GM18505 (cell line): ENCODE data around the gene SERPINB7.

ENCODE experiments used
- ATAC-seq: cut with Tn5 transposase; IDR thresholded peaks from one replicate; pipeline ENCODE4 v1.9.1; 2021; ENCODE audit not compliant: unreplicated experiment
- POLR2A ChIP-seq: IDR thresholded peaks from 4 replicates; pipeline ENCODE4 v1.6.1; 2011; ENCODE audit warnings: borderline replicate concordance; ENCODE audit not compliant: insufficient read depth, insufficient read length; ENCODE audit errors: extremely low read depth

The SERPINB7 gene

GRCh38 chr18:63765837-63766236, 9.4 kb upstream of the SERPINB7 start:
- TF ChIP-seq POLR2A, result no peak
- ATAC-seq, result no peak

GRCh38 chr18:63773551-63773950, 1.7 kb upstream of the SERPINB7 start:
- ATAC-seq, result no peak
- TF ChIP-seq POLR2A, result no peak

GRCh38 chr18:63774511-63774910, 707 bp upstream of the SERPINB7 start:
- no peak for ATAC-seq
- no peak for TF ChIP-seq POLR2A

- no peak for TF ChIP-seq POLR2A
- no peak for ATAC-seq
Measured at GRCh38 chr18:63779386-63779785, 4.2 kb downstream of the SERPINB7 start.

- TF ChIP-seq POLR2A, result no peak
- no peak for ATAC-seq
Measured at GRCh38 chr18:63783394-63783793, 8.2 kb downstream of the SERPINB7 start.

- TF ChIP-seq POLR2A, result no peak
Measured at GRCh38 chr18:63784787-63785452, 9.7 kb downstream of the SERPINB7 start.

GRCh38 chr18:63787673-63788072, 12.5 kb downstream of the SERPINB7 start:
- no peak for ATAC-seq
- no peak for TF ChIP-seq POLR2A

More at GRCh38 chr18:63784787-63785452, 9.7 kb downstream of the SERPINB7 start:
- no peak for ATAC-seq

- ATAC-seq, result peak; percentile 71
- no peak for TF ChIP-seq POLR2A
Measured at GRCh38 chr18:63788447-63789096, 13.4 kb downstream of the SERPINB7 start.

GRCh38 chr18:63789327-63789726, 14.1 kb downstream of the SERPINB7 start:
- ATAC-seq, result no peak
- TF ChIP-seq POLR2A, result no peak

GRCh38 chr18:63795606-63796005, 20.4 kb downstream of the SERPINB7 start:
- TF ChIP-seq POLR2A, result no peak
- no peak for ATAC-seq

GRCh38 chr18:63799189-63799588, 24.0 kb downstream of the SERPINB7 start:
- no peak for ATAC-seq
- no peak for TF ChIP-seq POLR2A

- no peak for ATAC-seq
- TF ChIP-seq POLR2A, result no peak
Measured at GRCh38 chr18:63801343-63801742, 26.1 kb downstream of the SERPINB7 start.

GRCh38 chr18:63808125-63808524, 32.9 kb downstream of the SERPINB7 start:
- ATAC-seq, result no peak
- TF ChIP-seq POLR2A, result no peak

- no peak for TF ChIP-seq POLR2A
Measured at GRCh38 chr18:63817441-63818051, 42.3 kb downstream of the SERPINB7 start.

GRCh38 chr18:63818212-63818611, 43.0 kb downstream of the SERPINB7 start:
- no peak for ATAC-seq
- no peak for TF ChIP-seq POLR2A

More at GRCh38 chr18:63817441-63818051, 42.3 kb downstream of the SERPINB7 start:
- ATAC-seq, result no peak

- TF ChIP-seq POLR2A, result no peak
- no peak for ATAC-seq
Measured at GRCh38 chr18:63819786-63820185, 44.6 kb downstream of the SERPINB7 start.
